Measurements from ENCODE around the gene TRIM63.

DNA sequence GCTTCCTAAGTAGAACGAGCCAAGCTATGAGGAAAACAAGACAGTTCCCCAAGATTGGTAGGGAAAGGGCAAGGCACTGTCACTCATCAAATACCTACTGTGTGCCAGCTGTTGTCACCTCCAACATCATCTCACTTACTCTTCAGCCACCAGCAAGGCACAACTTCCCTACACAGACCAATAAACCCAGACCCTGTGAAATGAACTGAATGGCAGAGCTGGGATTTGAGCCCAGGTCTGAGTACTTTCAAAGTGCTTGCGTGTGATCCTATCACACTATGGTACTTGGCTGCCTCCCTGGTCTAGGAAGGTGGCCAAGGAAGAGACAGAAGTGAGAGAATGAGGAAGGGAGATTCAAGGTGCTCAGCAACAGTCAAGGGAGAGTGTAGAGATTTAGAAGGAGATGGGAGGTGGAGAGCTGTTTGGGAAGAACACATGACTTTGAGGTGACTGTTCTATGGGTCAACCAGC is 16.7 kb upstream of the TRIM63 start:
- TF ChIP-seq POLR2A (IDR thresholded peaks at IDR 0.05): no peak
- TF ChIP-seq, protein P1, sequence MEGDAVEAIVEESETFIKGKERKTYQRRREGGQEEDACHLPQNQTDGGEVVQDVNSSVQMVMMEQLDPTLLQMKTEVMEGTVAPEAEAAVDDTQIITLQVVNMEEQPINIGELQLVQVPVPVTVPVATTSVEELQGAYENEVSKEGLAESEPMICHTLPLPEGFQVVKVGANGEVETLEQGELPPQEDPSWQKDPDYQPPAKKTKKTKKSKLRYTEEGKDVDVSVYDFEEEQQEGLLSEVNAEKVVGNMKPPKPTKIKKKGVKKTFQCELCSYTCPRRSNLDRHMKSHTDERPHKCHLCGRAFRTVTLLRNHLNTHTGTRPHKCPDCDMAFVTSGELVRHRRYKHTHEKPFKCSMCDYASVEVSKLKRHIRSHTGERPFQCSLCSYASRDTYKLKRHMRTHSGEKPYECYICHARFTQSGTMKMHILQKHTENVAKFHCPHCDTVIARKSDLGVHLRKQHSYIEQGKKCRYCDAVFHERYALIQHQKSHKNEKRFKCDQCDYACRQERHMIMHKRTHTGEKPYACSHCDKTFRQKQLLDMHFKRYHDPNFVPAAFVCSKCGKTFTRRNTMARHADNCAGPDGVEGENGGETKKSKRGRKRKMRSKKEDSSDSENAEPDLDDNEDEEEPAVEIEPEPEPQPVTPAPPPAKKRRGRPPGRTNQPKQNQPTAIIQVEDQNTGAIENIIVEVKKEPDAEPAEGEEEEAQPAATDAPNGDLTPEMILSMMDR (IDR thresholded peaks at IDR 0.05): no peak

Data from body of pancreas (tissue), 4 donors.